ENCODE data around the gene PPP1R1A.

- TF ChIP-seq CTCF (conservative IDR thresholded peaks at IDR 0.05; ENCODE audit: low read length) (no peak), EZH2phosphoT487 (IDR thresholded peaks at IDR 0.05; ENCODE audit: borderline replicate concordance, low read depth, low read length) (no peak)
These were observed 38.8 kb upstream of the PPP1R1A start for GRCh38 chr12:54627304-54627703.

Data from OCI-LY7 (cell line).